HepG2 (cell line): ENCODE measurements around the gene PCYT2. TPM values are rescaled to one million over a fixed set of nuclear protein-coding genes. Genes with fewer than 3 reads are reported as not detected.
A peak's percentile ranks its signal among the peaks of the same experiment; 100 is the strongest.

Source experiments
- ATF6 ChIP-seq: sonication (generic); formaldehyde crosslinking; conservative IDR thresholded peaks from 2 replicates; pipeline ENCODE4 v1.4.0; 2020; ENCODE audit warnings: missing genetic modification reagents
- GMEB1 ChIP-seq: sonication (generic); formaldehyde crosslinking; IDR thresholded peaks from 2 replicates; pipeline ENCODE4 v1.5.1; 2020; ENCODE audit warnings: missing genetic modification reagents, mild to moderate bottlenecking, borderline replicate concordance
- GTF3A ChIP-seq: sonication (generic); formaldehyde crosslinking; conservative IDR thresholded peaks from 2 replicates; pipeline ENCODE4 v1.4.0; 2020; ENCODE audit warnings: mild to moderate bottlenecking, missing genetic modification reagents
- MNT ChIP-seq: fragments of 450-650 bp; IDR thresholded peaks from 2 replicates; pipeline ENCODE4 v1.6.1; 2016
- NFE2L2 ChIP-seq: fragments of 150-350 bp; IDR thresholded peaks from 2 replicates; pipeline ENCODE4 v1.6.1; 2014; ENCODE audit warnings: low read length
- PLRG1 ChIP-seq: fragments of 450-650 bp; conservative IDR thresholded peaks from 2 replicates; pipeline ENCODE4 v1.6.1; 2016
- RARA ChIP-seq: IDR thresholded peaks from 2 replicates; pipeline ENCODE4 v1.6.1; 2016; ENCODE audit warnings: missing genetic modification reagents, missing compliant biosample characterization
- RFX1 ChIP-seq: fragments of 450-650 bp; IDR thresholded peaks from 2 replicates; pipeline ENCODE4 v1.6.1; 2017
- SRSF9 ChIP-seq: fragments of 200-400 bp; formaldehyde crosslinking; IDR thresholded peaks from 2 replicates; pipeline ENCODE4 v1.6.1; 2018; ENCODE audit warnings: borderline replicate concordance, mild to moderate bottlenecking, low read depth, low read length; ENCODE audit not compliant: insufficient read depth, poor library complexity, severe bottlenecking
- SSRP1 ChIP-seq: IDR thresholded peaks from 2 replicates; pipeline ENCODE4 v1.6.1; 2016; ENCODE audit warnings: control low read depth
- ZFAT ChIP-seq: sonication (generic); formaldehyde crosslinking; conservative IDR thresholded peaks from 2 replicates; pipeline ENCODE4 v1.8.1; 2023; ENCODE audit warnings: missing genetic modification reagents, inconsistent platforms
- ZNF282 ChIP-seq: fragments of 450-650 bp; IDR thresholded peaks from 2 replicates; pipeline ENCODE4 v1.6.1; 2018; ENCODE audit not compliant: partially characterized antibody
- ZNF580 ChIP-seq: IDR thresholded peaks from 2 replicates; pipeline ENCODE4 v1.6.1; 2016; ENCODE audit warnings: low read depth, borderline replicate concordance
- polyA plus RNA-seq, 8 experiments: library from polyadenylated mRNA; depleted of rRNA in 3 of 8; stranded (reverse) in 7 of 8; unstranded in 1 of 8; fragments of >200 nt; fragmentation: Illumina TruSeq in 4 of 8; extraction: Trizol in 4 of 8; gene quantifications; 2 replicates each; pipeline versions ENCODE4 v1.2.1 to v1.2.3, GENCODE V29; 2011 to 2016; ENCODE audit warnings: low read depth in 4 of 8, missing spikeins in 1 of 8, mixed read lengths in 1 of 8; ENCODE audit not compliant: insufficient read depth in 1 of 8
- total RNA-seq, 5 experiments: library from RNA; depleted of rRNA; stranded (reverse); fragments of >200 nt; fragmentation: Illumina TruSeq; extraction: Trizol; gene quantifications; 2 replicates each; pipeline ENCODE4 v1.2.3, GENCODE V29; 2016; ENCODE audit warnings: low read depth in 1 of 5
- TF ChIP-seq, protein P1 (sequence below): sonication (generic); formaldehyde crosslinking; conservative IDR thresholded peaks from 2 replicates; pipeline ENCODE4 v1.8.0; 2022; ENCODE audit warnings: low read depth, missing genetic modification reagents
- TF ChIP-seq, protein P2 (sequence below): sonication (generic); formaldehyde crosslinking; IDR thresholded peaks from 2 replicates; pipeline ENCODE4 v1.4.0; 2020; ENCODE audit warnings: missing genetic modification reagents
- TF ChIP-seq, protein P3 (sequence below): sonication (generic); formaldehyde crosslinking; IDR thresholded peaks from 2 replicates; pipeline ENCODE4 v1.4.0; 2020; ENCODE audit warnings: missing genetic modification reagents, borderline replicate concordance
- TF ChIP-seq, protein P4 (sequence below): IDR thresholded peaks from 2 replicates; pipeline ENCODE4 v1.6.1; 2016; ENCODE audit warnings: mild to moderate bottlenecking, missing biosample characterization, missing genetic modification reagents

Gene PCYT2
- total and polyA plus RNA-seq, 2 of the 13 experiments (the other 11 are each of a cell fraction or from before 2014, with no cell fraction given): 147 to 297 TPM

GRCh38 chr17:81871387-81872230 lies 39.6 kb downstream of the PCYT2 start (continued):
- no peak; the same call in 1 of the 2 replicates for TF ChIP-seq ATF6 (CRISPR knock-in tag)
- TF ChIP-seq, protein P1, sequence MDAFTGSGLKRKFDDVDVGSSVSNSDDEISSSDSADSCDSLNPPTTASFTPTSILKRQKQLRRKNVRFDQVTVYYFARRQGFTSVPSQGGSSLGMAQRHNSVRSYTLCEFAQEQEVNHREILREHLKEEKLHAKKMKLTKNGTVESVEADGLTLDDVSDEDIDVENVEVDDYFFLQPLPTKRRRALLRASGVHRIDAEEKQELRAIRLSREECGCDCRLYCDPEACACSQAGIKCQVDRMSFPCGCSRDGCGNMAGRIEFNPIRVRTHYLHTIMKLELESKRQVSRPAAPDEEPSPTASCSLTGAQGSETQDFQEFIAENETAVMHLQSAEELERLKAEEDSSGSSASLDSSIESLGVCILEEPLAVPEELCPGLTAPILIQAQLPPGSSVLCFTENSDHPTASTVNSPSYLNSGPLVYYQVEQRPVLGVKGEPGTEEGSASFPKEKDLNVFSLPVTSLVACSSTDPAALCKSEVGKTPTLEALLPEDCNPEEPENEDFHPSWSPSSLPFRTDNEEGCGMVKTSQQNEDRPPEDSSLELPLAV: peak; percentile 88; the same call in 1 of the 2 replicates
- peak; percentile 60; the same call in 1 of the 2 replicates for TF ChIP-seq MNT
- TF ChIP-seq, protein P2, sequence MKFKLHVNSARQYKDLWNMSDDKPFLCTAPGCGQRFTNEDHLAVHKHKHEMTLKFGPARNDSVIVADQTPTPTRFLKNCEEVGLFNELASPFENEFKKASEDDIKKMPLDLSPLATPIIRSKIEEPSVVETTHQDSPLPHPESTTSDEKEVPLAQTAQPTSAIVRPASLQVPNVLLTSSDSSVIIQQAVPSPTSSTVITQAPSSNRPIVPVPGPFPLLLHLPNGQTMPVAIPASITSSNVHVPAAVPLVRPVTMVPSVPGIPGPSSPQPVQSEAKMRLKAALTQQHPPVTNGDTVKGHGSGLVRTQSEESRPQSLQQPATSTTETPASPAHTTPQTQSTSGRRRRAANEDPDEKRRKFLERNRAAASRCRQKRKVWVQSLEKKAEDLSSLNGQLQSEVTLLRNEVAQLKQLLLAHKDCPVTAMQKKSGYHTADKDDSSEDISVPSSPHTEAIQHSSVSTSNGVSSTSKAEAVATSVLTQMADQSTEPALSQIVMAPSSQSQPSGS (CRISPR knock-in tag): peak; percentile 69; the same call in 1 of the 2 replicates
- no peak for TF ChIP-seq NFE2L2
- TF ChIP-seq GMEB1 (CRISPR knock-in tag): peak; percentile 85
- TF ChIP-seq, protein P3, sequence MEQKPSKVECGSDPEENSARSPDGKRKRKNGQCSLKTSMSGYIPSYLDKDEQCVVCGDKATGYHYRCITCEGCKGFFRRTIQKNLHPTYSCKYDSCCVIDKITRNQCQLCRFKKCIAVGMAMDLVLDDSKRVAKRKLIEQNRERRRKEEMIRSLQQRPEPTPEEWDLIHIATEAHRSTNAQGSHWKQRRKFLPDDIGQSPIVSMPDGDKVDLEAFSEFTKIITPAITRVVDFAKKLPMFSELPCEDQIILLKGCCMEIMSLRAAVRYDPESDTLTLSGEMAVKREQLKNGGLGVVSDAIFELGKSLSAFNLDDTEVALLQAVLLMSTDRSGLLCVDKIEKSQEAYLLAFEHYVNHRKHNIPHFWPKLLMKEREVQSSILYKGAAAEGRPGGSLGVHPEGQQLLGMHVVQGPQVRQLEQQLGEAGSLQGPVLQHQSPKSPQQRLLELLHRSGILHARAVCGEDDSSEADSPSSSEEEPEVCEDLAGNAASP (CRISPR knock-in tag): peak; percentile 69
- TF ChIP-seq SRSF9: no peak
- no peak for TF ChIP-seq RFX1
- TF ChIP-seq ZNF282: no peak
- peak; percentile 9; the same call in 1 of the 2 replicates for TF ChIP-seq SSRP1
- TF ChIP-seq ZNF580 (CRISPR knock-in tag): peak; percentile 84; the same call in 1 of the 2 replicates
- peak; percentile 38; the same call in 1 of the 2 replicates for TF ChIP-seq ZFAT
- no peak for TF ChIP-seq PLRG1
- TF ChIP-seq, protein P4, sequence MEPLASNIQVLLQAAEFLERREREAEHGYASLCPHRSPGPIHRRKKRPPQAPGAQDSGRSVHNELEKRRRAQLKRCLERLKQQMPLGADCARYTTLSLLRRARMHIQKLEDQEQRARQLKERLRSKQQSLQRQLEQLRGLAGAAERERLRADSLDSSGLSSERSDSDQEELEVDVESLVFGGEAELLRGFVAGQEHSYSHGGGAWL (CRISPR knock-in tag): peak; percentile 92
- no peak for TF ChIP-seq GTF3A (CRISPR knock-in tag)
- peak; percentile 54 for TF ChIP-seq RARA (CRISPR knock-in tag)
